Colon (tissue), 2 donors: ENCODE results near the gene FBXW5.

Experiments used
- FAIRE-seq: peaks from 2 replicates; lab custom pipeline; 2012; peaks lifted over from hg19 to GRCh38; lab: Jason Lieb, UNC
- donor health status: control.
- donor health status: control.

The FBXW5 gene

GRCh38 chr9:136947955-136948510 lies 3.5 kb upstream of the FBXW5 start:
- FAIRE-seq: no peak

- no peak for FAIRE-seq
These were observed 2.7 kb upstream of the FBXW5 start for GRCh38 chr9:136947028-136947891.

DNA sequence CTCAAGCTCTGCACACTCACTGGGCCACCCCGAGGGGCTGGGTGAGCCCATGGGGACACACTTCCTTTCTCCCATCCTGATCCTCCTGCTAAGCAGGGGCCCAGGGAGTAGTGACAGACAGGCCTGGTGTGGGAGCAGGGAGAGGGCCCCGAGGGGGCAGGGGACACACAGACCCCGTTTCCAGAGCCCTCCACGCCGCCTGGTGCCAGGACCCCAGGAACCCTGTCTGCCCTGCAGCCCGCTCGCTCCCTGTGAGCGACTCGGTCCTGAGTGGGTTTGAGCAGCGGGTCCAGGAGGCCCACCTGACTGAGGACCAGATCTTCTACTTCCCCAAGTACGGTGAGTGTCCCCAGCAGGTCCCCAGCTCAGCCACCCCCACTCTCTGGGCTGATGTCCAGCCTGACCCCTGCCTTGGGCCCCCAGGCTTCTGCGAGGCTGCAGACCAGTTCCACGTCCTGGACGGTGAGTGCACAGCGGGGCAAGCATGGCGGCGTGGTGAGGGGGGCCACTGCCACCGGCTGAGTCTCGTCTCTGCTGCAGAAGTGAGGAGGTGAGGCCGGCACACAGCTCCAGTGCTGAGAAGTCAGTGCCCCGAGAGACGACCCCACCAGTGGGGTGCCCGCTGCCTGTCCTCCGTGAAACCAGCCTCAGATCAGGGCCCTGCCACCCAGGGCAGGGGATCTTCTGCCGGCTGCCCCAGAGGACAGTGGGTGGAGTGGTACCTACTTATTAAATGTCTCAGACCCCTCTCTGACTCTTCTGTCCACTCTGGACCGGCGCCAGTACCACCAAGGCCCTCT lies 1.9 kb upstream of the FBXW5 start:
- FAIRE-seq: no peak

- no peak for FAIRE-seq
These were observed 1.0 kb upstream of the FBXW5 start for GRCh38 chr9:136945333-136946227.

GRCh38 chr9:136944212-136944518 lies 373 bp downstream of the FBXW5 start:
- FAIRE-seq: no peak

- FAIRE-seq: no peak
These were observed 987 bp downstream of the FBXW5 start for GRCh38 chr9:136943291-136944211.

- no peak for FAIRE-seq
These were observed 1.7 kb downstream of the FBXW5 start for GRCh38 chr9:136942881-136943230.

GRCh38 chr9:136942112-136942880 lies 2.2 kb downstream of the FBXW5 start:
- FAIRE-seq: no peak

GRCh38 chr9:136941231-136942111 lies 3.1 kb downstream of the FBXW5 start:
- no peak for FAIRE-seq

GRCh38 chr9:136940526-136941230 lies 3.9 kb downstream of the FBXW5 start:
- no peak for FAIRE-seq

DNA sequence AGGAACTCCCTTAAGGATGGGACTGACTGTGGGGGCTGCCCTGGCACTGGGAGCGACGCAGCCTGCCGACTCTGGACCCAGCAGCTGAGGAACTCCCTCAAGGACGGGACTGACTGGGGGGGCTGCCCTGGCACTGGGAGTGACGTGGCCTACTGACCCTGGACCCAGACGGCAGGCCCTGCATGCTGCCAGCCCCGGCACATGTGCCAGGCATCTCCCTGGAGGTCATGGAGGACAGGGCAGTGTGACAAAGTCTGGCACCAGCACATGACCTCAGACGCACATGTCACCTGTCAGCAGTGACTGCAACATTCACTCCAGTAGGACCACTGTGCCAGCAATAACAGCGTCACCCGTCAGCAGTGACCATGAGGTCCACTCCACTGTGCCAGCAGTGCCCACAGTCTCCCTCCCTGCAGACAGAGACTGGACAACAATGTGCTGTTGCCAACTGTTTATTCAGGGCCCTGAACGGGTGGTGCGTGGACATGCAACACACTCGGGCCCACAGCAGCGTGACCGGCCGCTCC lies 4.5 kb downstream of the FBXW5 start:
- FAIRE-seq: no peak

- FAIRE-seq: no peak
These were observed 5.0 kb downstream of the FBXW5 start for GRCh38 chr9:136939431-136939995.

GRCh38 chr9:136937186-136938001 lies 7.1 kb downstream of the FBXW5 start:
- FAIRE-seq: no peak

DNA sequence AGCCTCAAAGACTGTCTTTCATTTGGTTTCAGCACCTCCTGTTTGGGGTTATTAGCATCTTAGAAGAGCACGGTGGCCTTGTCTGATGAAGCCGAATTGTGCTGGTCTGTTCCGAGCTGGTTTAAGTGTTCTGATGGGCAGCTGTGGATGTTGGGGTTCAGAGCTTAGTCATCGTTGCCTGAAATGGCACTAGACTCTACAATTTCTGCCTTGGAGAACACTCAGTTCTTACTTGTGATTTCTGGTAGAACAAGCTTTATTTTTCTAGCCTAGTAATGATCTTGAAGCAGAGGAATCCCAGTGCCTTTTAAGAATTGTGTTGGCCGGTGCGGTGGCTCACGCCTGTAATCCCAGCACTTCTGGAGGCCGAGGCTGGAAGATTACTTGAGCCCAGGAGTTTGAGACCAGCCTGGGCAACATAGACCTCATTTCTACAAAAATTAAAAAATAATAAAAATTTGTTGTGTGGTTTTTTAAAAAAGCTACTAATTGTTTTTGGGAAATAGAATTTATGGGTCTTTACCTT lies 7.8 kb downstream of the FBXW5 start:
- no peak for FAIRE-seq

DNA sequence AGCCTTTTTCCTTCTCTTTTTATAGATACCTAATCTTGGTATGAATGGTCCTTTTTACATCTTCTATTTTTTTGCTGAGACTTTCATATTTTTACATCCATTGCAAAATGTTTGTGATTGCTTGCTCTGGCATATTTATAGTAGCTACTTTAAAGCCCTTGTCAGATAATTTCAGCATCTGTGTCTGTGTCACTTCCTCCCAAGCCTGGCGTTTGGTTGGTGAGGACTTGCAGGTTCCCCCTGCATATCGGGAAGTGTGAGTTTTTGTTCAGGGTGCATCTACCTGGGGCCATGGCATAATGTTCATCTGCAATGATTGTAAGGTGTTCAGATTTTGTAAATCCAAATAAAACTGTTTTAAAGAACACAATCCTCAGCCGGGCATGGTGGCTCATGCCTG lies 8.9 kb downstream of the FBXW5 start:
- FAIRE-seq: no peak

GRCh38 chr9:136934277-136934676 lies 10.3 kb downstream of the FBXW5 start:
- FAIRE-seq: no peak

GRCh38 chr9:136931611-136932130 lies 12.9 kb downstream of the FBXW5 start:
- FAIRE-seq: no peak
